ENCODE measurements around the gene PTPN11.

Gene PTPN11

DNA sequence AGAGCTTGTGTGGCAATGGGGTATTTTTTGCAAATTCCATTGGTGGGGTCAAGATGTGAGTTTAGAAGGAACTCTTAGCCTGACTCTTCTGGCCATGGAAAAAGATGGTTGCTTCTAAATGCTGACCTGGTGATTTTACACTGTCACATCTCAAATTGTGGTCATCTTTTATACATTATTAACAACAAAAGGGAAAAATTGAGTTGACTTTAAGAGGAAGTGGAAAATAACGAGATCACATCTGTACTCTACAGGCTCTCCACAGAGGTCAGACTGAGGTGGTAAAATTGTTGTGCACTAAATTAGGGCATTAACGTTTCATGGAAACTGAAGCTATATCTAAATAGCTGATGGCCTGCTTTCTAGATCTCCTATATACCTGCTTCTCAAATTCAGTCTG, 44.7 kb downstream of the PTPN11 start:
- peaks cover 3 to 9% (median 6%) of the 10 kb centered on the region in 4 experiments for H3K4me1 ChIP-seq (ENCODE audit: control extremely low read depth in 1 of 4, control insufficient read depth in 4 of 4, insufficient read depth in 4 of 4, low read length in 3 of 4)
- CTCF ChIA-PET = interaction anchor here (1.4 to 1.8 kb wide), 3 partner anchors 10 to 17 kb away, joined by 4 to 8 read pairs (median 6); no protein-coding TSS in a partner anchor
- POLR2A ChIA-PET = interaction anchor here (0.8 kb wide), 1 partner anchor 10 kb away, joined by 3 read pairs; no protein-coding TSS in a partner anchor

DNA sequence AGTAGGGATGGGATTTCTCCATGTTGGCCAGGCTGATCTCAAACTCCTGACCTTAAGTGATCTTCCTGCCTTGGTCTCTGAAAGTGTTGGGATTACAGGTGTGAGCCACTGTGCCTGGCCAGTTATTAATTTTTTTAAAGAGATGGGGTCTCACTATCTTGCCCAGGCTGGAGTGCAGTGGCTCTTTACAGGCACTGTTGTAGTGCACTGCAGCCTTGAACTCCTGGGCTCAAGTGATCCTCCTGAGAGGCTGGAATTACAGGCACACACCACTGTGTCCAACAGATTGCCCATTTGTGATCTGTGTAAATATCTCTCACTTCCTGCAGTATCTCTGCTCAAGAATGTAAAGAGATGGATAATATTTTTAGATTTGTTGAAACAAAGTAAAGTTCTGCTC, 45.9 kb downstream of the PTPN11 start:
- Histone ChIP-seq H3K27ac (ENCODE audit: insufficient read depth in 1 of 2, low read depth in 1 of 2, low read length in 2 of 2, poor library complexity in 1 of 2, severe bottlenecking in 2 of 2) (no peak overlapping the region), H3K36me3 (ENCODE audit: control insufficient read depth in 4 of 4, insufficient read depth in 4 of 4, low read length in 3 of 4) (peaks cover 0 to 35% (median 13%) of the 10 kb centered on the region in 4 experiments), H3K4me3 (ENCODE audit: control insufficient read depth in 1 of 7, extremely low read depth in 1 of 7, insufficient read depth in 4 of 7, low read depth in 2 of 7, low read length in 6 of 7) (no peak overlapping the region), H3K4me1 (ENCODE audit: control extremely low read depth in 1 of 4, control insufficient read depth in 4 of 4, insufficient read depth in 4 of 4, low read length in 3 of 4) (peaks cover 3 to 9% (median 6%) of the 10 kb centered on the region in 4 experiments), H3K9me3 (ENCODE audit: control extremely low read depth in 1 of 5, control insufficient read depth in 4 of 5, insufficient read depth in 2 of 5, low read depth in 1 of 5, low read length in 4 of 5) (no peaks in the 10 kb centered on the region), H3K27me3 (replicated peaks in 2 of 5; ENCODE audit: control insufficient read depth in 4 of 5, insufficient read depth in 5 of 5, low read length in 4 of 5) (no peaks in the 10 kb centered on the region)
- ChIA-PET POLR2A (interaction anchor here (0.8 kb wide), 1 partner anchor 9 kb away, joined by 3 read pairs; no protein-coding TSS in a partner anchor), CTCF (interaction anchor here (1.8 kb wide), 1 partner anchor 9 kb away, joined by 8 read pairs; no protein-coding TSS in a partner anchor)
- DNase-seq = no peak

More for the DNA sequence above, 44.7 kb downstream of the PTPN11 start:
- peaks cover 0 to 31% (median 12%) of the 10 kb centered on the region in 4 experiments for H3K36me3 ChIP-seq (ENCODE audit: control insufficient read depth in 4 of 4, insufficient read depth in 4 of 4, low read length in 3 of 4)
- no peak overlapping the region for H3K27ac ChIP-seq (ENCODE audit: insufficient read depth in 1 of 2, low read depth in 1 of 2, low read length in 2 of 2, poor library complexity in 1 of 2, severe bottlenecking in 2 of 2)
- DNase-seq = peak in 2 of 3 donors; percentile 6 to 28
- WGBS (ENCODE audit: insufficient coverage) = no CpG with 5 or more reads among the region's 2 CpGs
- H3K4me3 ChIP-seq (ENCODE audit: control insufficient read depth in 1 of 7, extremely low read depth in 1 of 7, insufficient read depth in 4 of 7, low read depth in 2 of 7, low read length in 6 of 7) = no peak overlapping the region
- H3K9me3 ChIP-seq (ENCODE audit: control extremely low read depth in 1 of 5, control insufficient read depth in 4 of 5, insufficient read depth in 2 of 5, low read depth in 1 of 5, low read length in 4 of 5) = no peaks in the 10 kb centered on the region
- no peaks in the 10 kb centered on the region for H3K27me3 ChIP-seq (replicated peaks in 2 of 5; ENCODE audit: control insufficient read depth in 4 of 5, insufficient read depth in 5 of 5, low read length in 4 of 5)

DNA sequence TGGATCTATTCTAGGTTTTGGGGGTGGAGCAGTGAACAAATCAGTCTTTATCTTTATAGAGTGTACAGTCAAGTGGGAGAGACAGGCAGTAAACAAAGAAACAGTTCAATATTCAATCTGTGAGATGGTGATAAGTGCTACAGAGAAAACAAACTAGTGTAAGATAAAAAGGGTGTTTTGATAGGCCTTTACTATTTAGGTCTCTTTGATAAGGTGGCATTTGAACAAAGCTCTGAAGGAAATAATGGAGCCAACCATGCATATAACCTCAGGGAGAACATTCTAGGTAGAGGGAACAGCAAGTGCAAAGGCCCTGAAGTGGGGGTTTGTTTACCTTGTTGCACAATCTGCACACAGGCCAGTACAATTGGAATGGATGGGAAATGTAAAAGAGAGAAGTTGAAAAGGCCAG, 47.3 kb downstream of the PTPN11 start:
- Histone ChIP-seq H3K9me3 (ENCODE audit: control extremely low read depth in 1 of 5, control insufficient read depth in 4 of 5, insufficient read depth in 2 of 5, low read depth in 1 of 5, low read length in 4 of 5) (no peaks in the 10 kb centered on the region), H3K27me3 (replicated peaks in 2 of 5; ENCODE audit: control insufficient read depth in 4 of 5, insufficient read depth in 5 of 5, low read length in 4 of 5) (no peaks in the 10 kb centered on the region), H3K36me3 (ENCODE audit: control insufficient read depth in 4 of 4, insufficient read depth in 4 of 4, low read length in 3 of 4) (peaks cover 5 to 46% (median 13%) of the 10 kb centered on the region in 4 experiments), H3K27ac (ENCODE audit: insufficient read depth in 1 of 2, low read depth in 1 of 2, low read length in 2 of 2, poor library complexity in 1 of 2, severe bottlenecking in 2 of 2) (no peak overlapping the region), H3K4me3 (ENCODE audit: control insufficient read depth in 1 of 7, extremely low read depth in 1 of 7, insufficient read depth in 4 of 7, low read depth in 2 of 7, low read length in 6 of 7) (no peak overlapping the region), H3K4me1 (ENCODE audit: control extremely low read depth in 1 of 4, control insufficient read depth in 4 of 4, insufficient read depth in 4 of 4, low read length in 3 of 4) (peaks cover 3 to 9% (median 6%) of the 10 kb centered on the region in 4 experiments)
- ChIA-PET CTCF (no interaction called here), POLR2A (no interaction called here)
- DNase-seq = no peak

DNA sequence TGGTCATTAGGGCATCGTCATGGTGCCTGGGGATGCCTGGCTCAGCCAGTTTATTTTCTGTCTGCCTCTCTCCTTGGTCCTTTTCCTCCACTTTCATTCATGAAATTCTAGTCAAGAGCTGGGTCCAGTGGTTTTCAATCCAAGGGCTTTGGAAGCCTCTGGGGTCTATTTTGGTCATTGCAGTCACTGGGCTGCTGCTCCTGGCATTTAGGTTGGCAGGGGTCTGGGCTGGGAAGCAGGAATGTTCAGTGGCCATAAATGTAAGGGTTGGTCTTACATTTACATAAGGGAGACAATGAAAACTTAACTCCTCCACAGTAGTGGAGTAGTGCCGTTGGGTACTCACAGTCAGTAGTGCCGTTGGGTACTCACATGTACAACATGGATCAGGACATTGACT, 48.1 kb downstream of the PTPN11 start:
- no peak for DNase-seq
- Histone ChIP-seq H3K4me1 (ENCODE audit: control extremely low read depth in 1 of 4, control insufficient read depth in 4 of 4, insufficient read depth in 4 of 4, low read length in 3 of 4) (peaks cover 3 to 9% (median 6%) of the 10 kb centered on the region in 4 experiments), H3K36me3 (ENCODE audit: control insufficient read depth in 4 of 4, insufficient read depth in 4 of 4, low read length in 3 of 4) (peaks cover 3 to 44% (median 13%) of the 10 kb centered on the region in 4 experiments), H3K27ac (ENCODE audit: insufficient read depth in 1 of 2, low read depth in 1 of 2, low read length in 2 of 2, poor library complexity in 1 of 2, severe bottlenecking in 2 of 2) (no peak overlapping the region), H3K4me3 (ENCODE audit: control insufficient read depth in 1 of 7, extremely low read depth in 1 of 7, insufficient read depth in 4 of 7, low read depth in 2 of 7, low read length in 6 of 7) (no peak overlapping the region), H3K27me3 (replicated peaks in 2 of 5; ENCODE audit: control insufficient read depth in 4 of 5, insufficient read depth in 5 of 5, low read length in 4 of 5) (no peaks in the 10 kb centered on the region), H3K9me3 (ENCODE audit: control extremely low read depth in 1 of 5, control insufficient read depth in 4 of 5, insufficient read depth in 2 of 5, low read depth in 1 of 5, low read length in 4 of 5) (no peaks in the 10 kb centered on the region)
- 100% methylated on average over 1 of the region's 3 CpGs for WGBS (ENCODE audit: insufficient coverage)
- POLR2A ChIA-PET = no interaction called here
- CTCF ChIA-PET = no interaction called here

DNA sequence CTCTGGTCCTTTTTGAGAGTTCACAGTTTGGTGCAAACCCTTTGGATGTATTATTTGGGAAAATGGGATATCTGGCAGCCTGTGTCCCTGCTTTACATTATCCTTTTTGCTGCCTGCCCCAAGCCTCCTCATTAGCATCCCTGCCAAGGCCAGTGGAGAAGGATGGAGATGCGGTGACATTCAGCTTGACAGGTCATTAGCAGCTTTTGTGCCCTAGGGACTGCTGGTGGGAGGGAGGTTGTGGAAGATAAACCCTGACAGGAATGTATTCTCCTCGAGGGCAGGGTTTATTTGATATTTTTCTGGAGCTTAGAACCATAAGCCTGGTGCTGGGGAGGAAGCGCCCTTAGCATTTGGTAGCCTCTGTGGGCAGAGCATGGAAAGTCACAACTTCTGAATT, 49.3 kb downstream of the PTPN11 start:
- Histone ChIP-seq H3K9me3 (ENCODE audit: control extremely low read depth in 1 of 5, control insufficient read depth in 4 of 5, insufficient read depth in 2 of 5, low read depth in 1 of 5, low read length in 4 of 5) (no peaks in the 10 kb centered on the region), H3K4me3 (ENCODE audit: control insufficient read depth in 1 of 7, extremely low read depth in 1 of 7, insufficient read depth in 4 of 7, low read depth in 2 of 7, low read length in 6 of 7) (no peak overlapping the region), H3K4me1 (ENCODE audit: control extremely low read depth in 1 of 4, control insufficient read depth in 4 of 4, insufficient read depth in 4 of 4, low read length in 3 of 4) (peaks cover 3 to 9% (median 6%) of the 10 kb centered on the region in 4 experiments), H3K36me3 (ENCODE audit: control insufficient read depth in 4 of 4, insufficient read depth in 4 of 4, low read length in 3 of 4) (peaks cover 4 to 54% (median 18%) of the 10 kb centered on the region in 4 experiments), H3K27me3 (replicated peaks in 2 of 5; ENCODE audit: control insufficient read depth in 4 of 5, insufficient read depth in 5 of 5, low read length in 4 of 5) (no peaks in the 10 kb centered on the region), H3K27ac (ENCODE audit: insufficient read depth in 1 of 2, low read depth in 1 of 2, low read length in 2 of 2, poor library complexity in 1 of 2, severe bottlenecking in 2 of 2) (no peak overlapping the region)
- ChIA-PET POLR2A (no interaction called here), CTCF (no interaction called here)
- WGBS (ENCODE audit: insufficient coverage) = 95% methylated on average over 3 of the region's 3 CpGs
- no peak for DNase-seq

DNA sequence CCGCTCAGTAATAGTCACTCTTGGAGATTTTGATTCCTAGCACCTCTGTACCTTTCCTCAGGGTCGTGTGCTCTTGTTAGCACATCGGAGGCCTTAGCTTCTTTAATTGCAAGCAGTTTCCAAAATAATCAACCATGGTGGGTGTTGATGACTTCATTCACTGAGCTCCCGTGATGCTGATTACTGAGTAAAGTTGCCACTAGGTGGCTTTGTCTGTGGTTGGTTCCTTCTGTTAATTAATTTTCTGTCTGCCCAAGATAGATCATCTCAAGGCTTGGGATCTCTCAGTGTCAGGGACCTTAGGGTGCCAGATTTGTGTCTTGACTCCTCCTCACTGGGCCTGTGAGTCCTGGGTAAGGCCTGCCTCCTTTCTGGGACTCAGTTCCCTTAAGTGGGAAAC, 54.3 kb downstream of the PTPN11 start:
- peaks cover 10 to 70% (median 42%) of the 10 kb centered on the region in 4 experiments for H3K36me3 ChIP-seq (ENCODE audit: control insufficient read depth in 4 of 4, insufficient read depth in 4 of 4, low read length in 3 of 4)
- no peaks in the 10 kb centered on the region for H3K27me3 ChIP-seq (replicated peaks in 2 of 5; ENCODE audit: control insufficient read depth in 4 of 5, insufficient read depth in 5 of 5, low read length in 4 of 5)
- H3K4me3 ChIP-seq (ENCODE audit: control insufficient read depth in 1 of 7, extremely low read depth in 1 of 7, insufficient read depth in 4 of 7, low read depth in 2 of 7, low read length in 6 of 7) = no peak overlapping the region
- H3K4me1 ChIP-seq (ENCODE audit: control extremely low read depth in 1 of 4, control insufficient read depth in 4 of 4, insufficient read depth in 4 of 4, low read length in 3 of 4) = no peaks in the 10 kb centered on the region
- H3K9me3 ChIP-seq (ENCODE audit: control extremely low read depth in 1 of 5, control insufficient read depth in 4 of 5, insufficient read depth in 2 of 5, low read depth in 1 of 5, low read length in 4 of 5) = peaks cover 0 to 6% (median 0%) of the 10 kb centered on the region in 5 experiments
- H3K27ac ChIP-seq (ENCODE audit: insufficient read depth in 1 of 2, low read depth in 1 of 2, low read length in 2 of 2, poor library complexity in 1 of 2, severe bottlenecking in 2 of 2) = no peak overlapping the region
- peak; percentile 10 to 35 (median 25) for DNase-seq
- ChIA-PET CTCF (interaction anchor here (0.7 to 1.7 kb wide), 2 partner anchors 10 to 568 kb away, joined by 3 to 8 read pairs; no protein-coding TSS in a partner anchor), POLR2A (interaction anchor here (0.7 to 1.2 kb wide), 2 partner anchors 9 to 456 kb away, joined by 3 read pairs; no protein-coding TSS in a partner anchor)
- WGBS (ENCODE audit: insufficient coverage) = 96% methylated on average over 3 of the region's 4 CpGs

DNA sequence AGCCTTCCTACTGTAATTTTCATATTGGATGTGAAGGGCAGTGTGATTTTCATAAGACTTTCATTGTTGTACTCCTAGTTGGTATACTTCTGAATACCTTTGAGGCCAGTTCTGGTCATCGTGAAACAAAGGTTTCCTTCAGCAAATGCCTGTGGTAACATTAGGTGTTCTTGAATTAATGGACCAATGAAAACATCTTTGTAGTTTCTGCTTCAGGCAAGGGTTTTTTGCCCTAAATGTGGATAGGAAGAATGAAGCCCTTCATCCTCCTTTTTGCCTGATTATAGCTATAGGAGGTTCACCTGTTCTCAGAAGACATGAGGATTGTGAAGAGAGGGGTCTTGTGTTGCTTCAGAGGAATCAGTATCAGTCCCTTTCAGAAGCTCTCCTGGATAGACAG, 60.7 kb downstream of the PTPN11 start:
- WGBS (ENCODE audit: insufficient coverage) = 100% methylated on average over 1 of the region's 1 CpG
- peaks cover 26 to 91% (median 59%) of the 10 kb centered on the region in 4 experiments for H3K36me3 ChIP-seq (ENCODE audit: control insufficient read depth in 4 of 4, insufficient read depth in 4 of 4, low read length in 3 of 4)
- CTCF ChIA-PET = no interaction called here

More for the DNA sequence above, 60.7 kb downstream of the PTPN11 start:
- Histone ChIP-seq H3K4me1 (ENCODE audit: control extremely low read depth in 1 of 4, control insufficient read depth in 4 of 4, insufficient read depth in 4 of 4, low read length in 3 of 4) (no peaks in the 10 kb centered on the region), H3K27me3 (replicated peaks in 2 of 5; ENCODE audit: control insufficient read depth in 4 of 5, insufficient read depth in 5 of 5, low read length in 4 of 5) (no peaks in the 10 kb centered on the region), H3K27ac (ENCODE audit: insufficient read depth in 1 of 2, low read depth in 1 of 2, low read length in 2 of 2, poor library complexity in 1 of 2, severe bottlenecking in 2 of 2) (no peak overlapping the region), H3K9me3 (ENCODE audit: control extremely low read depth in 1 of 5, control insufficient read depth in 4 of 5, insufficient read depth in 2 of 5, low read depth in 1 of 5, low read length in 4 of 5) (peaks cover 0 to 10% (median 0%) of the 10 kb centered on the region in 5 experiments), H3K4me3 (ENCODE audit: control insufficient read depth in 1 of 7, extremely low read depth in 1 of 7, insufficient read depth in 4 of 7, low read depth in 2 of 7, low read length in 6 of 7) (no peak overlapping the region)
- no peak for DNase-seq
- POLR2A ChIA-PET = no interaction called here
